TTC549 (cell line): ENCODE data around the gene CDK2AP2.
A peak's percentile ranks its signal among the peaks of the same experiment; 100 is the strongest.
"Not testable (repeated sequence)": the region's sequence is repeated elsewhere in the genome, so short reads cannot be mapped to it uniquely, and the experiment has no call there.

ENCODE experiments used
- FAIRE-seq: peaks from 2 replicates; lab custom pipeline; 2012; peaks lifted over from hg19 to GRCh38; lab: Jason Lieb, UNC

The CDK2AP2 gene

DNA sequence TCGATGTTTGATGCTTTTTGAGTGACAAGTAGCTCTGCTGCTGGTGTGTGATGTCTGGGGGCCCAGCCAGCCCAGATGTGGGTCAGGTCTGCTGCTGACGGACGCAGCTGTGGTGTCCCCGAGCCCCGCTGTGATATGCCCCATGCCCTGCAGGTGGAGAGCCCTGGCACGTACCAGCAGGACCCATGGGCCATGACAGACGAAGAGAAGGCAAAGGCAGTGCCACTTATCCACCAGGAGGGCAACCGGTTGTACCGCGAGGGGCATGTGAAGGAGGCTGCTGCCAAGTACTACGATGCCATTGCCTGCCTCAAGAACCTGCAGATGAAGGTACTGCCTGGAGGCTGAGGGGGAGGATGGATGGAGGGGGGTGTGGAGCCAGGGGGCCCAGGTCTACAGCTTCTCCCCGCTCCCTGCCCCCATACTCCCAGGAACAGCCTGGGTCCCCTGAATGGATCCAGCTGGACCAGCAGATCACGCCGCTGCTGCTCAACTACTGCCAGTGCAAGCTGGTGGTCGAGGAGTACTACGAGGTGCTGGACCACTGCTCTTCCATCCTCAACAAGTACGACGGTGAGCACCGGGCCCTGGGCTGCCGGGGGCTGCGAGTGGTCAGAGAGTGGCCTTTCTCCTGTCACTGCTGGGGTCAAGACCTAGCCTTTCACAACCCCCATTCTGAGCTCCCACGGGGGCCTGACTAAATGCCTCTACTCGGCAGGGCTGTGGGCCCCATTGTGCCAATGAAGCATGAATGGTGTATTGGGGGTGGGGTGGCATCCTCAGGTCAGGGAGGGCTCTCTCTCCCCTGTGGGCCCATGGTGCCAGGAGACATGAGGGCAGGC lies 17.9 kb downstream of the CDK2AP2 start:
- no peak for FAIRE-seq

DNA sequence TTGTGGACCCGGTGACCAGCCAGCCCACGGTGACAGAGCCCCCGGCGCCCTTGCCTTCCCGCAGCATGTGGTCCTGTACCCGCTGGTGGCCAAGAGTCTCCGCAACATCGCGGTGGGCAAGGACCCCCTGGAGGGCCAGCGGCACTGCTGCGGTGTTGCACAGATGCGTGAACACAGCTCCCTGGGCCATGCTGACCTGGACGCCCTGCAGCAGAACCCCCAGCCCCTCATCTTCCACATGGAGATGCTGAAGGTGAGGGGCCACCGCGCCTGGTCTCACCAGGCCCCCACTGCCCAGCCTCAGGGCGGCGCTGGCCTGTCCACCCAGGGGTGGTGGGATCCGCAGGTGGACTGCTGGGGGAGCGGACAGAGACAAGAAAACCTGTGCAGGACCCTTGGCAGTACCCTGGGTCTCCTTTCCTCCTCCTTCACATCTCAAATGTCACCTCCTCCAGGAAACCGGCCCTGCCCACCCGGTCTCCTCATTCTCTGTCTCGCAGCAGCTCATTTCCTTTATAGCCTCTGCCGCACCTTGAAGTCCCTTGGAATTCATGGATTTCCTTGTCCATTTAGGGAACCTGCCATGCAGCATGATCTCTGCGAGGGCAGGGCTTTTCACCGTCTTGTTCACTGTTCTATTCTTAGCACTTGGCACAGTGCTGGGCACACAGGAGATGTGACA lies 18.6 kb downstream of the CDK2AP2 start:
- no peak for FAIRE-seq

DNA sequence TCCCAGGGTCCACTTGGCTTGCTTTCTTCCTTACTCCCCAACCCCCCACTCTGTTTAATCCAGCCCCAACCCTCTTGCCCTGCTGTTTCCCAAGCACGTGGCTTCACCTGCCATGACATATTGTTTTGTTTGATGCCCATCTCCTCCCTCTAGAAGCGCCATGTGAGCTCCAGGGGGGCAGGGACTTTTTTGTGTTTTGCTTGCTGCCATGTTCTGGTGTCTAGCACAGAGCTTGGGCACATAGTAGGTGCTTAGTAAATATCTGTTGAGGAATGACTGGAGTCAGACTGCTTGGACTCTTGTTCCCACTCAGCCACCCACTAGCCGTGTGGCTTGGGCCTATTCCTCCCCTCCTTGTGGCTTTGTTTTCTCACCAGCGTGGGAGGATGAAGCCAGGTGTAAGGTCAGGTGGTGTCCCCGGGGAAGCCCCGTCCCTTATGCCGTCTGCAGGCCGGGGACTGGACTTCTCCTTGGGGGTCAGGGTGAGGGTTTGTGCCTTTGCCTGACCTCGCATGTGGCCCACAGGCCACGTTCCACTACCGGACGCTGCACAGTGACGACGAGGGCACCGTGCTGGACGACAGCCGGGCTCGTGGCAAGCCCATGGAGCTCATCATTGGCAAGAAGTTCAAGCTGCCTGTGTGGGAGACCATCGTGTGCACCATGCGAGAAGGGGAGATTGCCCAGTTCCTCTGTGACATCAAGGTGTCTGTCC lies 21.3 kb downstream of the CDK2AP2 start:
- FAIRE-seq: no peak

DNA sequence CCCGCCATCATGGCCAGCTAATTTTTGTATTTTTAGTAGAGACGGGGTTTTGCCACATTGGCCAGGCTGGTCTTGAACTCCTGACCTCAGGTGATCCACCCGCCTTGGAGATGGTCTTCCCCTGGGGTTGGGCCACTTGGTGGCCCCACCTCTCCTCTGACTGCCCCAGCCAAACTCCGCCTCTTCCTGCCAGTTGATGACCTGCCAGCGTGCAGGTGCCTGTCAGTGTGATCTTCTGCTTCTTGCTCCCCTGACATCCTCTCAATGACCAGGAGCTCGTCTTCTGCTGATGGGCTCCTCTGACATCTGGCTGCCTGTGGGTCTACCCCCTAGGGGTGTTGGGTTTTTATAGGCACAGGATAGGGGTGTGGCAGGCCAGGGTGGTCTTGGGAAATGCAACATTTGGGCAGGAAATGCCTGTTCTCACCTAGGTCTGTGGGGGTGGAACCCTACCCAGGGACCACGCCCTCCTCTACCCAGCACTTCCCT lies 22.0 kb downstream of the CDK2AP2 start:
- FAIRE-seq: not testable (repeated sequence)

DNA sequence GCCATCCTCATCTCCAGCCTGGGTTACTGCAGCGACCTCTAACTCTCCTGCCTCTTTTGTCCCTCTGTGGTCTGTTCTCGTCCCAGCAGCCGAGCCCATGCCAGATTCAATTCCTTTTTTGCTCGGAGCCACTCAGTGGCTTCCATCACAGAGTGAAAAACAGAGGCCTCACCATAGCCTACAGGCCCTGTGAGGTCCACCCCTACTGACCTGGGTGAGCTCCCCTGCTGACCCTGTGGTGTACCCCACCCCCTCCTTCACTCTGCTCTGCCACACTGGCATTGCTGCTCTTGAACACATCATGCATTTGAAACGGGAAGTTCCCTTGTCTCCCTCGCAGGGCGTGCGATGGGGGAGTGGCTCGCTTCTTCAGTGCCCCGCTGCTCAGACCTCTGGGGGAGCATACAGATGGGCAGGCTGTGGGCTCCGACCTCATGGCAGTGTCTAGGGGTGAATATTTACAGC lies 23.1 kb downstream of the CDK2AP2 start:
- FAIRE-seq: no peak

DNA sequence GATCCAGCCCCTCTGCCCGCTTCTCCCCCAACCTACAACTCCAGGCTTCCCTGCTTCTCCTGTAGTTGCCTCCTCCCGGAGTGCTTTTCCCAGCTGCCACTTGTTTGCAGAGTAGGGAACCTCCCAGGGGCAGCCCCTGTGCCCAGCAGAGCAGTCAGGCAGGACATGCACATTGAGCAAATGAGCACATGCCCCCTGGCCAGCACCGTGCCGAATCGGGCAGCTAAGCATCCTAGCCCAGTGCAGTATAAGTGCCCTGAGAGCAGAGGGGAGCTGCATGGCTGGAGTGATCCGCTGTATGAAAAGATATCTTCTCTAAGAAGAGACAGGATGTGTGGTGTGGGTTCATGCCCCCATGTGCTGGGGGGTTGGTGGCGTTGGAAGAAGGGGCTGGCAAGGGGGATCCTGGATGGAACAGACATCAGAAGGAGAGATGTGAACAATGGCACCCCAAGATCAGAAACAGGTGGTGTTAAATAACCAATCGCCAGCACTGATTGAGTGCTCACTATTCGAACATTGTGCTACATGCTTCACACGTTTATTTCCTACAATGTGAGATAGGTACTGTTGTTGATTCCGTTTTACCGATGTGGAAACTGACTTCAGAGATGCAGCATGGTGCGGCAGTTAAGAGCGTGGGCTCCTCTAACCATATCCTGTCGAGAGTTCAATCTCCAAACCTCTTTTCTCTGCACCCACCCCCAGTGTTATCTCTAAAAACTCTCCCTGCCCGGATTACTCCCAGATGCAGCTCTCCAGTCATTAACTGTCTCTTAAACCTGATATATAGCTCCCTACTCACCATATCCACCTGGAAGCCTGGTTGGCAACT lies 23.9 kb downstream of the CDK2AP2 start:
- FAIRE-seq: no peak

DNA sequence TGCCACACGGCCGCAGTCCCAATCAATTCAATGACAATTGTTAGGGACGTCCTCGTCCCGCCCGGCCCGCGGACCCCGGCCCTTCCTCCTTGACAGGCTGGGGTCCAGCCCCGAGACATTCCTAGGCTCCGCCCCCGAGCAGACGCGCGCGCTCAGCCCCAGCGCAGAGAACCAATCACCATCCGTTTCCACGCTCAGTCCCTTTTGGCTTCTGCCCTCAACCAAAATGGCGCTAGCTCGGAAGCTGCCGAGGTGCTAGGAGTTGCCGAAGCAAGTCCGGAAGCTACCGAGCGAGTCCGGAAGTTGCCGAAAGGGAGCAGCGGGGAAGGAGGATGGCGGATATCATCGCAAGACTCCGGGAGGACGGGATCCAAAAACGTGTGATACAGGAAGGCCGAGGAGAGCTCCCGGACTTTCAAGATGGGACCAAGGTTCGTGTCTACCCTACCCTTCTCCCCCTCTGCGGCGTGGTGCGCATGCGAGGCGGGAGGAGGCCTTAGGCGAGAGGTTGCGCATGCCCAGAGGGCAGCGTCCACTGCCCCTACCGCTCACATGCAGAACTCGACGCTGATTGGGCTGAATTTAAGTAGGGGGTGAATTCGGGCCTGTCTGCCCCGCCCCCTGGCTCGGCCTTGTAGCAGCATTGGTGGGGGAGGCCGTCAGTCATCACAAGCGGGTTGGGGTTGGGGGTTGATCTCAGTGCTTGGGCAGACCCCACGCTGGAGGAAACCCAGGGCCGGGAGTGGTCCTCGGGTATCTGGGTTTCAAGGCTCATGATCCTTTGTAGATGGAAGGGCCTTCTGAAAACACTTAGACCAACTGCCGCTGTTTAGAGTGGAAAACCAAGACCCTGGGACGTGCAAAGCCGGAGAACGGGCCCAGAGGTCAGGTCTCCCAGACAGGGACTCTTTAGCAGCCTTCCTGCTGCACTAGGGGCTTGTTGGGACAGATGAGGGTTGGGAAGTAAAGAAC lies 24.8 kb downstream of the CDK2AP2 start, which contains the start of gene AIP:
TSS of gene AIP (plus strand) at position 200 of the 972 bp plus-strand sequence. CDS start at position 333, 133 bp downstream.
- FAIRE-seq: peak; percentile 25

DNA sequence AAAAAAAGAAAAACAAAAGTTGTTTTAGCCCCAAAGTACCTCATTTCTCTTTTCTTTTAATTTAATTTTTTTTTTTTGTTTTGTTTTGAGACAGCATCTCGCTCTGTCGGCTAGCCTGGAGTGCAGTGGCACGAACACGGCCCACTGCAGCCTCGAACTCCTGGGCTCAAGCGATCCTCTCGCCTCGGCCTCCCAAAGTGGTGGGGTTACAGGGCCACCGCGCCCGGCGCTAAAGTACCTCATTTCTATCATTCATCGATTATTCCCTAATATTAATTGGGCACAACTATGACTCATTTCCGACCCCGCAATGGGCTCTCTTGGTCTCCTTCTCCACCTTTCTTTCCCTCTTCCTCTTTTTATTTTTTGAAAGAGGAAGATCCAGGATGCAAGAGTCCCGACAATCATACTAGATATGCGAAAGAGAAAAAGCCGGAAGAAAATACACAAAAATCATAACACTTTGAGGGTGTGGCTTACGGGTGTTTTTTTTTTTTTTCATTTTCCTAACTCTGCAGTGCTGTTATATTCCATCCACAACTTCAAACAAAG lies 25.6 kb downstream of the CDK2AP2 start:
- FAIRE-seq: no peak

DNA sequence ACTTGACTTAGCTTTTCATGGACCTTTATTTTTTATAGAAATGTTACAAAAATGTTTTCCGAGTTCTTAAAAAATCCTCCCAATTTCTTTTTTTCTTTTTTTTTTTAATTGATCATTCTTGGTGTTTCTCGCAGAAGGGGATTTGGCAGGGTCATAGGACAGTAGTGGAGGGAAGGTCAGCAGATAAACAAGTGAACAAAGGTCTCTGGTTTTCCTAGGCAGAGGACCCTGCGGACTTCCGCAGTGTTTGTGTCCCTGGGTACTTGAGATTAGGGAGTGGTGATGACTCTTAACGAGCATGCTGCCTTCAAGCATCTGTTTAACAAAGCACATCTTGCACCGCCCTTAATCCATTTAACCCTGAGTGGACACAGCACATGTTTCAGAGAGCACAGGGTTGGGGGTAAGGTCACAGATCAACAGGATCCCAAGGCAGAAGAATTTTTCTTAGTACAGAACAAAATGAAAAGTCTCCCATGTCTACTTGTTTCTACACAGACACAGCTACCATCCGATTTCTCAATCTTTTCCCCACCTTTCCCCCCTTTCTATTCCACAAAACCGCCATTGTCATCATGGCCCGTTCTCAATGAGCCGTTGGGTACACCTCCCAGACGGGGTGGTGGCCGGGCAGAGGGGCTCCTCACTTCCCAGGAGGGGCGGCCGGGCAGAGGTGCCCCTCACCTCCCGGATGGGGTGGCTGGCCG lies 30.5 kb downstream of the CDK2AP2 start:
- not testable (repeated sequence) for FAIRE-seq

DNA sequence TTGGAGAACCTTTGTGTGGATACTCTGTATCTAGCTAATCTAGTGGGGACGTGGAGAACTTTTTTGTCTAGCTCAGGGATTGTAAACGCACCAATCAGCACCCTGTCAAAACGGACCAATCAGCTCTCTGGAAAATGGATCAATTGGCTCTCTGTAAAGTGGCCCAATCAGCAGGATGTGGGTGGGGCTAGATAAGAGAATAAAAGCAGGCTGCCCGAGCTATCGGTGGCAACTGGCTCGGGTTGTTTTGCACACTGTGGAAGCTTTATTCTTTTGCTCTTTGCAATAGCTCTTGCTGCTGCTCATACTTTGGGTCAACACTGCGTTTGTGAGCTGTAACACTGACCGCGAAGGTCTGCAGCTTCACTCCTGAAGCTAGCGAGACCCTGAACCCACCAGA lies 31.3 kb downstream of the CDK2AP2 start:
- FAIRE-seq: not testable (repeated sequence)

DNA sequence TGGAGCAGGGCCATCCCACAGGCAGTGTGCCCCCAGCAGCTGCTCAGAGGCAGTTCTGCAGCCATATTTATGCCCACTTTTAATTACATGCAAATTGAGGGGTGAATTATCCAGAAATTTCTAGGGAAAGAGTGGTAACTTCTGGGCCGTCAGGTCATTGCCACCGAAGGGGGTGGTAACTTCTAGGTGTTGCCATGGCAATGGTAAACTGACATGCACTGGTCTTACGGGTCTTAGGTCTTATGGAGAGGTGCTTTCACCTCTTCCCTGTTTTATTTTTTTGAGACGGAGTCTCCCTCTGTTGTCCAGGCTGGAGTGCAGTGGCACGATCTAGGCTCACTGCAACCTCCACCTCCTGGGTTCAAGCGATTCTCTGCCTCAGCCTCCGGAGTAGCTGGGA lies 35.1 kb downstream of the CDK2AP2 start:
- FAIRE-seq: no peak

DNA sequence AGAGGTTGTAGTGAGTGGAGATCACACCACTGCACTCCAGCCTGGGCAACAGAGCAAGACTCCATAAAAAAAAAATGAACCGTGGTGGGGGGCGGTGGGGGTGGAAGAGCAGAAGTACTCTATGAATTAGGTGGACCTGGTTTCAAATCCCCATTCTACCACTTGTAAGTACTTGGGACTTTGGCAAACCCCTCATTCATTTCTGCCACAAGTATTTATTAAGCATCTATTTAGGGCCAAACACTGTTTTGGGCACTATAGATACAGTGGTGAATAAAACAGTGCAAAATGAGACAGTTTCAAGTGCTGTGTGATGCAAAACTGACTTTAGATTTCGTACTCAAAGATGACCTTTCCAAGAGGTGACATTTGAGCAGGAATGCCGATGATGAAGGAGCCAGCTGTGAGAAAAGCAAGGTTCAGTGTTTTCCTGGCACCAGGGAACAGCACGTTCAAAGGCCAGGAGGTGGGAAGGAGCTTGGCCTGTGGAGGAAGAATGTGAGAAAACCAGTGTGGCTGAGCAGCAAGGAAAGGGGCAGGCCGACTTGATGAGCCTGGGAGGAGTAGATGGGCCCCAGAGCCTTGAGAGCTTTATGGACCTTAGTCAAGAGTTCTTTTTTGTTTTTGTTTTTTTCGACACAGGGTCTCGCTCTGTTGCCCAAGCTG lies 37.5 kb downstream of the CDK2AP2 start:
- no peak for FAIRE-seq

DNA sequence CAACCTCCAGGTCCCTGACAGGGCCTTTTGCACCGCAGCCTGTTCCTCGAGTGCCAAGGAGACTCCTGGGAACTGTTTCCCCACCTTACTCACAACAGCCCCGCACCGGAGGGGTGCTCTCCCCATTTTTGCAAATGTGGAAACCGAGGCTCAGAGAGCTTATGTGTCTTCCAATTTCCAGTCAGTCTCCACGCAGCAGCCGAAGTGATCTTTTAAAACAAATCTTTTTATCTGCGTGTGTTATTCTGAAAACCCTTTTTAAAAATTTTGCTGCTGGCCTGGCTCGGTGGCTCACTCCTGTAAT lies 38.5 kb downstream of the CDK2AP2 start:
- FAIRE-seq: no peak

DNA sequence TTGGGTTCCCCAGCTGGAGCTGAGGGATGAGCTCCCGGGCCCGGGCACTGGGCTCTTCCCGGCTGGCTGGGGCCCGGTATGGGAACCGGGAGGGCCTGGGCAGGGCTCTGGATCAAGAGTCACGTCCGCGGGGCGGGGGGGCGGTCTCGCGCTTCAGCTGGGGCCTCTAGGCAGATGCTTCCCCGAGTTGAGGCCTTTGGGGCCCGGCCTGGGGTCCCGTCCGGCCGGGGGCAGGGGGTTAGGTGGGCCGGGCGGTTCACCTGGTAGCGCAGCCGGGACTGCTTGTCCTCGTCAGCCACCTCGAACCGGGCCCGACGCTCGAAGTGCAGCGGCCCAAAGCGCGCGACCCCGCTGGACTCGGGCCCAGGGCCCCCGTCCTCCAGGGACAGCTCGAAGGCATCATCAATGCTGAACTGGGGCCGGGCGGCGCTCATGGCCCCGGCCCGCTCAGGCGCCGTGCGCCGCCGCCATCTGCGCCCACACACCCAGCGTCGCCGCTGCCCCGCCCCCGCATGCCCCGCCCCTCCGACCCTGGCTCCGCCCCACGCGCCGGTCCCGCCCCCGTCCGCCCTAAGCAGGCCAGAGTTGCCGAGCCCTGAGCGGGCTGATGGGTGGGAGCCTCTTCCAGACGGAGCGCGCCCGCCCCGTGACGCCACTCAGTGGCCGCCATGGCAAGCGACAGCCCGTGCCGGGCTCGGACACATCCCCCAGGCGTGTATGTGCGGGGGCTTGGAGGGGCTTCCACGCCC lies 39.0 kb downstream of the CDK2AP2 start, which contains the start of gene TMEM134:
TSS of gene TMEM134 (minus strand) at position 493 of the 749 bp plus-strand sequence. CDS start at position 434, 59 bp downstream.
- no peak for FAIRE-seq

DNA sequence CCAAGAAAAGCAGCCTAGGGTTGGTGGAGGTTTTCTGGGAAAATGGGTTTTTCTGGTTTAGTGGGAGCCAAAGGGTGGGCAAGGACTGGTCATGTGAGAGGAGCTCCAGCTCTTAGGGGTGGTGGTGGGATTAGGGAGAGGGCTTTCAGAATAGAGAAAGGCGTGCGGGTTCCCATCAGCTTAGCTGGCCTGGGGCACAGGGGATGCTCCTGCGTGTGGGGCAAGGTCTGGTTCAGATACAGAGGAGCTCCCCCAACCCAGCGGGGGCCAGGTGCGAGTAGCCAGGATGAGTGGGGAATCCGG lies 39.6 kb downstream of the CDK2AP2 start:
- no peak for FAIRE-seq

DNA sequence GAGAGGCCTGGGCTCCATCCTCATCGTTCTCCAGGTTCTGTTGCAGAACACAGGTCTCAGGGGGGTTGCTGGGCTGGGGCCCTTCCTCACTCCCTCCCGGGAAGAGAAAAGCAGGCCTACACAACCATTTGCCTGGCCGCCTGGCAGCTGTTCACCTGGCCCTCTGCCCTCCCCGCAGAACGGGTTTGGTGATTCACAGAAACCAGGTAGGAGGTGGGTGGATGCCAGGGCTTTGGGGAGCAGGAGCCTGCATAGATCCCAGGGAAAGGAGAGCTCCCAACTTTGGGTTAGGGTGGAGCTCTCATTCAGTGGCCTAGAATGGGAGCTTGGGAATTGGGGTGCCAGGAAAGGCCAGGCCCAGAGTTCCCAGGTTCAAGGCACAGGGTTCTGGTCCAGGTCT lies 39.9 kb downstream of the CDK2AP2 start:
- FAIRE-seq: no peak

DNA sequence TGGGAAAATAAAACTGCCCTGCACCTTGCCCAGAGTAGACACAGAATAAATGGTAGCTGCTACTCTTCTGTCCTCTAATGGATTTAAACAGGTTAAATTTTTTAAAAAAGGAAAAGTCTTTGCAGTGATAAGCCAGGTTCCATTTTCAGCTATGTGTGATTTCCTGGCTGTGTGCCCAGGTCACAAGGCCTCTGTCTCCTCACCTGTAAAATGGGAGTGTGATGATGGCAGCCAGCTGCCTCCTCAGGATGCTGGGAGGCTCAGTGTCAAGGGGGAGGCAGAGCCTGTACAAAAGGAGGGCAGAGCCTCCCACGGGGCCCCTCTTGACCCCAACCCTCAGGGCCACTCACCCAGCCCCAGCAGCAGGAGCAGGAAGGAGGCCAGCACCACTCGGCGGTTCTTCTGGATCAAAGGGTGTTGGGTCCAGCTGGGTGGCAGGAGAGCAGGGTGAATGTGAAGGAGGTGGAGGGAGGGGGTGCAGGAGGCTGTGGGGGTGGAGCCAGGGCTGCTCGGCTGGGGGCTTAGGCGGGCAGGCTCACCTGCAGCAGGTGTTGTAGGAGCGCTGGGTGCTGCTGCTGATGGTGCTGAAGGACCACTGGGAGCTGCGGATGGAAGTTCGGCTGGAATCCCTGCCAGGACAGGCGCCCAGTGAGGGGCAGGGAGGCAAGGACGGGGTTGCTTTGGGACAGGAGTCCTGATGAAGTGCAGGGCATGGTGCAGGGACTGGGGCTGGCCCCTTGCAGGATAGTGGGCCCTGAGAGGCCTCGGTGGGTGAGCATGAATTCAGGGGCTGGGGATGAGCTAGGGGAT lies 40.8 kb downstream of the CDK2AP2 start:
- FAIRE-seq: no peak

DNA sequence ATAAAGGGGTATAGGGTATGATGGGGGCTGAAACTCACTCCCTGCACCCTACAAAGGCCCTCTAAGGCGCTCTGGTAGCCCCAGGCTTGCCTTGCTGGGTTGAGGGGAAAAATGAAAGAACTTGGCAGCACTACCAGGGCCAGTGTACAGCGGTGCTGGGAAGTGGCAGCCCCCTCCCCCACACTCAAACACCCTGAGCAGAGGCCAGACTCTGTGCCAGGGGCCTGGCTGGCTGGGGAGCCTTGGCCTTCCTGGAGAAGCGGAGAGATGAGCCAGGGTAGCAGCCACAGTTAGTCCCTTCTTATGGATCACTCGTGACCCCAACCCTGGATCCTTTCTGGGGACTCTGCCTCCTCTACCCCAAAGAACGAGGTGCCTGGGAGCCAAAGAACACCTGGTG lies 41.6 kb downstream of the CDK2AP2 start:
- no peak for FAIRE-seq
